BJ (cell line): ENCODE measurements around the gene CORO6. TPM values are rescaled to one million over a fixed set of nuclear protein-coding genes. Genes with fewer than 3 reads are reported as not detected.

ENCODE experiments used
- CTCF ChIA-PET: fragments of 350-600 bp; formaldehyde crosslinking; extraction: SDS; loops from one replicate; lab custom pipeline; 2021; ENCODE audit warnings: antibody characterized with exemption, inconsistent platforms; lab: Yijun Ruan, JAX
- POLR2A ChIA-PET: fragments of 300-600 bp; sonication (Branson Sonifier 250); formaldehyde crosslinking; extraction: SDS; loops from one replicate; lab custom pipeline; 2021; ENCODE audit warnings: antibody characterized with exemption; lab: Charles Lee
- DNase-seq: peaks from one replicate; pipeline ENCODE4 v3.0.0-alpha.2; 2011; ENCODE audit warnings: low read depth
- H3K27me3 ChIP-seq: 2 replicates; pipeline ENCODE4 v1.6.0; 2011; ENCODE audit warnings: low read length; ENCODE audit not compliant: control insufficient read depth, insufficient read depth
- H3K36me3 ChIP-seq: 2 replicates; pipeline ENCODE4 v1.5.1; 2011; ENCODE audit warnings: low read length; ENCODE audit not compliant: control insufficient read depth, insufficient read depth
- H3K4me3 ChIP-seq: 2 replicates; pipeline ENCODE4 v1.5.1; 2011; ENCODE audit warnings: low read depth, mild to moderate bottlenecking, control low read depth, low read length
- polyA plus RNA-seq: library from polyadenylated mRNA; depleted of rRNA; stranded (reverse); fragments of >200 nt; gene quantifications from 2 replicates; pipeline ENCODE4 v1.2.3, GENCODE V29; 2011
- TF ChIP-seq, protein P1 (sequence below): IDR thresholded peaks from 2 replicates; pipeline ENCODE4 v1.5.1; 2011; ENCODE audit warnings: low read depth, mild to moderate bottlenecking, control low read depth, inconsistent platforms, low read length, moderate library complexity; ENCODE audit not compliant: insufficient read depth

Gene CORO6
- polyA plus RNA-seq, 1 experiment: 19.3 TPM

DNA sequence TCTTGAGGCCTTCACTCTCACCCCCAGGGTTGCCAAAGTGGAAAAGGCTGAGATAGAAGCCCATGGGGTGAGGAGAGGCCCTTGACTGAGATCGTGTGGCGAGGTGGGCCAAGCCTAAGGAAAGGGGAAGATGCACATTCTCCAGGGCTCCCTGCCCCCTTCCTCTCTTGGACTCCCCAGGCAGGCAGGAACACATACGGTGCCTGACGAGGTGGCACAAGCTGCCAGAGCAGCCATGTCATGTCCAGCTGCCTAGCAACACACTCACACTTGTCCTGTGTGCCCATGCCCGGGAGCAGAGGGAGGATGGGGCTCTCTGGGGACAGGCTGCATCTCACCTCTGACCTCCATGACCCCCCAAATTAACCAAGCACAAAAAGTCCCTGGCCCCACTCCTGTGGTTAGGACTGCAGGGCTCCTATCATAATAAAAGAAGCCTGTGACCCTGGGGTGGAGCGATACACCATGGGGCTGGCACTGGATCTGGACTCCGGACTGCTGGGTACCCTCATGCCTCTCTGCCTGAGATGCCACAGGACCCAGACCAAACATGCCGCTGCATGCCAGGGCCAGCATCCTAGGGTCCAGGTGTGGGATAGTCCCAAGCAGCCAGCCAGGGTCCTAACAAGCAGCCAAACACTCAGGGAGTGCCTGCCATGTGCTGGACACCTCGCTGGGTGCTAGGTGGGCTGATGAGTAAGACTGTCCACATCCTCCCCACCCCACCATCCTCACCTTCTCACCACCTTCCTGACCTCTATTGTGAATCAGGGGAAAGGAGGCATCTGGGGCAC lies 35.8 kb downstream of the CORO6 start:
- H3K4me3 ChIP-seq: no peak overlapping the region
- DNase-seq: no peak
- CTCF ChIA-PET: interaction anchor here (0.6 to 2.5 kb wide), 8 partner anchors 9 to 400 kb away, joined by 3 to 18 read pairs (median 4); no protein-coding TSS in a partner anchor
- no peaks in the 10 kb centered on the region for H3K27me3 ChIP-seq
- TF ChIP-seq, protein P1, sequence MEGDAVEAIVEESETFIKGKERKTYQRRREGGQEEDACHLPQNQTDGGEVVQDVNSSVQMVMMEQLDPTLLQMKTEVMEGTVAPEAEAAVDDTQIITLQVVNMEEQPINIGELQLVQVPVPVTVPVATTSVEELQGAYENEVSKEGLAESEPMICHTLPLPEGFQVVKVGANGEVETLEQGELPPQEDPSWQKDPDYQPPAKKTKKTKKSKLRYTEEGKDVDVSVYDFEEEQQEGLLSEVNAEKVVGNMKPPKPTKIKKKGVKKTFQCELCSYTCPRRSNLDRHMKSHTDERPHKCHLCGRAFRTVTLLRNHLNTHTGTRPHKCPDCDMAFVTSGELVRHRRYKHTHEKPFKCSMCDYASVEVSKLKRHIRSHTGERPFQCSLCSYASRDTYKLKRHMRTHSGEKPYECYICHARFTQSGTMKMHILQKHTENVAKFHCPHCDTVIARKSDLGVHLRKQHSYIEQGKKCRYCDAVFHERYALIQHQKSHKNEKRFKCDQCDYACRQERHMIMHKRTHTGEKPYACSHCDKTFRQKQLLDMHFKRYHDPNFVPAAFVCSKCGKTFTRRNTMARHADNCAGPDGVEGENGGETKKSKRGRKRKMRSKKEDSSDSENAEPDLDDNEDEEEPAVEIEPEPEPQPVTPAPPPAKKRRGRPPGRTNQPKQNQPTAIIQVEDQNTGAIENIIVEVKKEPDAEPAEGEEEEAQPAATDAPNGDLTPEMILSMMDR: no peak
- POLR2A ChIA-PET: no interaction called here
- peaks cover 12% of the 10 kb centered on the region for H3K36me3 ChIP-seq

DNA sequence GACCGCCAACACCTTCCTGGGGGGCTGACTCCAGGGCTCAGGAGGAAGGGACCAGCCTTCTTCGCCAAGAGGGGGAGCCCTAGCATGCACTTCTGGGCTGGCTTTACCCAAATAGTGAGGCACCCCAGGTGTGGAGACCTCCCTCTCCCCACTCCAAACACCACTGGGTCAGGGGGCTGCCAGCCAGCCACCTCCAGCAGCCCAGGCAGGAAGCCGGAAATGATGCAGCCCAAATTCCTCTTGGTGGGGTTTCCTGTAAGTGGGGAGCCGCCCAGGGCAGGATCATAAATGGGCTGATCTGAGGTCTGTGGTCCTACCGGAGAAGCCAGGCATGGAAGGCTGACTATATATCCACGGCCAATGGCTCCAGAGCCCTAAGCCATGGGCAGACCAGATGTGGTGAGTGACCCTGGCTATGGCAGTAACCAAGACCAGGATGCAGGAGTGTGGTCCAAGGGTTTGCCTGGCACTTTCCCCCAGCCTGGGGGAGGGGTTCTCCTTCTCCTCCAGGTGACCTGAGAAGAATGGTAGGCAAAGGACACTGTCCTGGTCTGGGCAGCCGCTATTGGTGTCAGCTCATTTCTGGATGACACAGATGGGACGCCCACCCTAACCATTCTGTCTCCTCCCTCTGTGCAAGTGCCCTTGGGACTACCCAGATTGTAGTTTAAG lies 37.5 kb downstream of the CORO6 start:
- POLR2A ChIA-PET: no interaction called here
- CTCF ChIA-PET: interaction anchor here (1.0 to 1.7 kb wide), 4 partner anchors 9 to 33 kb away, joined by 3 to 6 read pairs (median 3); no protein-coding TSS in a partner anchor
- Histone ChIP-seq H3K27me3 (no peaks in the 10 kb centered on the region), H3K36me3 (peaks cover 17% of the 10 kb centered on the region), H3K4me3 (no peak overlapping the region)
- TF ChIP-seq, protein P1: peak; percentile 42
- no peak for DNase-seq

DNA sequence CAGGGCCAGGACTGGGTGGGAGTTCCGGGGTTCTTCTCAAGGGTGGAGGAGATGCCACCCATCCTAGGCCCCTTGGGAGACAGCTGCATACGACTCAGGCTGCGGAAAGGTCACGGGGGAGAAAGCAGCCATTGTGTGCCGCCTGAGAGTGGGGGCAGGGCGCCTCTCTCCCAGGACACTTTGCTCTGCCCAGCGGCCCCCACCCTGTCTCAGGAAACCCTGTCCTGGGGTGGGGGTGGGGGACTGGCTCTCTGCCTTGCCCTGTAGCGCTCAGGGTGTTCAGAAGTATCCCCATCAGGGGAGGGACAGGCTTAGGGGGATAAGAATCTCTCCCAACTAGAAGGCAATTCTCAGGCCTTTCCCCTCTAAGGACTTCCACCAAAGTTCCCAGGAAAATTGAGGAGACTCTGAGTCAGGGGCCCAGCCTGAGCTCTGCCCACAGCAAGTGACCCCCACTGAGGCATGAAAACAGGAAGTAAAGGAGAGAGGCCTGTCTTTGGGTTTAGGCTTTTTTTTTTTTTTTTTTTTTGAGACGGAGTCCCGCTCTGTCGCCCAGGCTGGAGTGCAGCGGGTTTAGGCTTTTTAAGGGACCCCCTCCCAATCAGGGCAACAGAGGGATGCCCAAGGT lies 38.1 kb downstream of the CORO6 start:
- CTCF ChIA-PET: interaction anchor here (1.3 to 4.1 kb wide), 2 partner anchors 8 to 13 kb away, joined by 3 to 36 read pairs; no protein-coding TSS in a partner anchor
- H3K27me3 ChIP-seq: no peaks in the 10 kb centered on the region
- H3K36me3 ChIP-seq: peaks cover 17% of the 10 kb centered on the region
- no peak overlapping the region for H3K4me3 ChIP-seq
- TF ChIP-seq, protein P1: no peak
- POLR2A ChIA-PET: no interaction called here
- DNase-seq: no peak

DNA sequence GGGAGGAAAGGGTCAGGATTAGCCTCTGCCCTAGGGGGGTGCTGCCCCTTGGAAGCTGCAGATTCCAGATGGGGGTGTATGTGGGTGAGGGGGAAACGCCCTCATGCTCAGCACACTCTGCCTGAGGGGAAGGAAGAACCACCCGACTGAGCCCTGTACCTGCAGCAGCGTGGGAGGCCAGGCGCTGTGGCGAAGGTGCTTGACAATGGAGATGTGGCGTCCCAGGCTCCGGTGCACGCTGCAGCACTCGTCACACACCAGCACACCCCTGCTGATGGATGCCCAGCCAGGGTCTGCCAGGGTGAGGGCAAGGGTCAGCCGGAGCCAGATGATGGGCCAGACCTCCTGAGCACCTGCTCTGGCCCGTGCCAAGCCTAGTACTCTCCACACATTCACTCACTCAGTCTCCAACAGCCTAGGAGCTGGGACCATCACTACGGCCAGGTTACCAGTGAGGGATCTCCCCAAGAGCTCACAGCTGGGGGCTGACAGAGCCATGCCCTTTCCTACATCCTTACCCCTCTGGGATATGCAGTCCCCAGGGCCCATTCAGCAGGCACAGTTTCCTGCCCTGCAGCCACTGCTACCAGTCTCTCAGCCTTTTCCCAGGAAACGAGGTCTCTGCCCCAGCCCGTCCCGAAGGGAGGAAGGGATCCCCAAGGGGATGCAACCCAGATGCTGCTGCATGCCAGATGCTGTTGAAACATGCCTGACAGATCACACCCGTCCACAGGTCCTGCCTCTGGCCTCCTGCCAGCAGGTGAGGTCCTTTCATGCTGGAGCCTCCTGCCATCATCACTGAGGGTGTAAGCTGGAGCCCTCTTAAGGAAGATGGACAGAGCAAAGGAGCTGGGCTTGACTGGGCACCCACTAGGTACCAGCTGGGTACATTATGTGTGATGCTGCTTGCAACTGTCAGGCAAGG lies 39.1 kb downstream of the CORO6 start:
- TF ChIP-seq, protein P1: no peak
- ChIA-PET POLR2A (no interaction called here), CTCF (interaction anchor here (0.6 to 5.6 kb wide), 5 partner anchors 7 to 207 kb away, joined by 3 to 61 read pairs (median 3); partner anchors contain the start of gene ANKRD13B)
- H3K27me3 ChIP-seq: no peaks in the 10 kb centered on the region
- no peak overlapping the region for H3K4me3 ChIP-seq
- H3K36me3 ChIP-seq: peaks cover 19% of the 10 kb centered on the region
- DNase-seq: no peak
